Peyer's patch (tissue), 4 donors: ENCODE data around the gene CD99. TPM values are rescaled to one million over a fixed set of nuclear protein-coding genes. Genes with fewer than 3 reads are reported as not detected.

Experiments used
- DNase-seq, 3 donors: peaks; one replicate each; pipeline ENCODE4 v3.0.0-alpha.2; 2017 to 2019
- H3K27ac ChIP-seq, 4 donors: fragments of 200-600 bp; sonication (generic); one replicate each; pipeline ENCODE4 v1.5.1; 2016 to 2019
- H3K27me3 ChIP-seq, 2 donors: fragments of 200-600 bp; sonication (generic); one replicate each; pipeline ENCODE4 v1.5.1; 2019
- H3K36me3 ChIP-seq, 3 donors: fragments of 200-600 bp; sonication (generic); one replicate each; pipeline ENCODE4 v1.5.1; 2016 to 2019
- H3K4me1 ChIP-seq, 4 donors: fragments of 200-600 bp; sonication (generic); one replicate each; pipeline ENCODE4 v1.5.1; 2016 to 2019
- H3K4me3 ChIP-seq, 4 donors: fragments of 200-600 bp; sonication (generic); 1 replicate in 3 of 4; 2 replicates in 1 of 4; pipeline ENCODE4 v1.5.1; 2016 to 2019; ENCODE audit warnings: mild to moderate bottlenecking in 1 of 4
- H3K9me3 ChIP-seq, 4 donors: fragments of 200-600 bp; sonication (generic); one replicate each; pipeline ENCODE4 v1.5.1; 2016 to 2019; ENCODE audit warnings: mild to moderate bottlenecking in 1 of 4
- CTCF ChIP-seq, 6 experiments: fragments of 450-650 bp in 4 of 6; fragments of 200-600 bp in 2 of 6; sonication (generic) in 1 of 6; IDR thresholded peaks; one replicate each; pipeline ENCODE4 v1.5.1; 2017 to 2019; ENCODE audit warnings: antibody characterized with exemption in 6 of 6, mild to moderate bottlenecking in 3 of 6, moderate library complexity in 1 of 6
- POLR2A ChIP-seq, 2 donors: fragments of 450-650 bp; IDR thresholded peaks; one replicate each; pipeline ENCODE4 v1.5.1; 2017; ENCODE audit warnings: antibody characterized with exemption in 2 of 2, mild to moderate bottlenecking in 2 of 2, moderate library complexity in 2 of 2
- total RNA-seq, 4 donors: library from RNA; depleted of rRNA; stranded (reverse); fragments of >200 nt; gene quantifications; one replicate each; pipeline ENCODE4 v1.1.0, GENCODE V29; 2016

Gene CD99
- total RNA-seq, 4 donors from 2014 or later, result 129 to 209 (median 175) TPM

GRCh38 chrX:2788980-2789379 is 97.9 kb downstream of the CD99 start:
- Histone ChIP-seq H3K9me3 (no peaks in the 10 kb centered on the region), H3K36me3 (no peaks in the 10 kb centered on the region), H3K27me3 (no peaks in the 10 kb centered on the region), H3K4me3 (no peak overlapping the region), H3K4me1 (no peaks in the 10 kb centered on the region), H3K27ac (no peak overlapping the region)
- no peak for DNase-seq
- no peak for TF ChIP-seq POLR2A (IDR thresholded peaks at IDR 0.05)
- no peak for TF ChIP-seq CTCF (IDR thresholded peaks at IDR 0.05)

DNA sequence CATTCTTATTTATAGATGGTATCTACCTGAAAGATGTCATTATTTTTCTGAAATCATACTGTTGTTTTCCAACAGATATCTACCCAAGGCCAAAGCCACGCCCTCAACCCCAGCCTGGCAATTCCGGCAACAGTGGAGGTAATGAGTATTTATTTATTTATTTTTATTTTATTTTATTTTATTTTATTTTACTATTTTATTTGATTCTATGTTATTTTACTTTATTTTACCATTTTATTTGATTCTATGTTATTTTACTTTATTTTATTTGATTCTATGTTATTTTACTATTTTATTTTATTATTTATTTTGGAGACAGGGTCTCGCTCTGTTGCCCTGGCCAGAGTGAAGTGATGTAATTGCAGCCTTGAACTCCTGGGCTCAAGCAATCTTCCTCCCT is 98.5 kb downstream of the CD99 start:
- Histone ChIP-seq H3K9me3 (no peaks in the 10 kb centered on the region), H3K27me3 (no peaks in the 10 kb centered on the region), H3K4me3 (no peak overlapping the region), H3K36me3 (no peaks in the 10 kb centered on the region), H3K4me1 (no peaks in the 10 kb centered on the region), H3K27ac (no peak overlapping the region)
- DNase-seq, result no peak
- TF ChIP-seq CTCF (IDR thresholded peaks at IDR 0.05) (no peak), POLR2A (IDR thresholded peaks at IDR 0.05) (no peak)

Other genes starting within 250 kb of the CD99 start
- 10 to 100 TPM; 21.5 to 55.4 (median 40.4) TPM for gene DHRSX, start 190.3 kb upstream of the CD99 start, total RNA-seq
- gene ZBED1, start 190.3 kb upstream of the CD99 start, total RNA-seq, result 10 to 100 TPM; 48.7 to 71.4 (median 59.8) TPM
- under 1 TPM in 1 of 4 donors, not detected in 3; 0.40 TPM for gene XG, start 60.7 kb downstream of the CD99 start, total RNA-seq
- gene GYG2, start 137.6 kb downstream of the CD99 start, total RNA-seq, result 1 to 10 TPM in 3 of 4 donors, under 1 TPM in 1; 0.70 to 3.9 (median 2.8) TPM
- 10 to 100 TPM; 11.6 to 87.4 (median 60.0) TPM for gene ARSD, start 238.0 kb downstream of the CD99 start, total RNA-seq